HG03565 (cell line): Measurements from ENCODE around the gene RAB20.

ENCODE experiments used
- ATAC-seq: cut with Tn5 transposase; IDR thresholded peaks from one replicate; pipeline ENCODE4 v1.9.1; 2021; ENCODE audit warnings: mild to moderate bottlenecking, moderate library complexity; ENCODE audit not compliant: unreplicated experiment

The RAB20 gene

DNA sequence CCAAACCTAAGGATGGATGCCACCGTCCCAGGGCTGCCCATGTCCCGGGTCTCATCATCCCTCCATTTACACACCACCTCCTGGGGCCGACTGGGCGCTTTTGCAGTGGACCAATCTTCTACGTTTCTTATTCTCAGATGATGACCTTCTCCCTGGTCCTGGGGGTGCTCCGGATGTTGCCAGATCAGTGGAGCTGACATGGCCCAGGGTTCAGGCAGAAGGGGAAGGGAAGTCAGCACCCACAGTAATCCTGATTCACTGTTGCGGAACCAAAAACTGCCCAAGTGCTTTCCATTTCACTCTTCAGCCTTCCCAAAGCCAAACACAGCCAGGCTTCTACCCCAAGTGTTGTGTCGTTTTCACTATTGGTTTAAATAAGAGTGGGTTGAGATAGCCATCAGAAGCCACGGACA lies 29.8 kb downstream of the RAB20 start:
- no peak for ATAC-seq

GRCh38 chr13:110531100-110531499 lies 30.4 kb downstream of the RAB20 start:
- ATAC-seq: no peak

- ATAC-seq: no peak
Observed at GRCh38 chr13:110529522-110530311, 31.8 kb downstream of the RAB20 start.

DNA sequence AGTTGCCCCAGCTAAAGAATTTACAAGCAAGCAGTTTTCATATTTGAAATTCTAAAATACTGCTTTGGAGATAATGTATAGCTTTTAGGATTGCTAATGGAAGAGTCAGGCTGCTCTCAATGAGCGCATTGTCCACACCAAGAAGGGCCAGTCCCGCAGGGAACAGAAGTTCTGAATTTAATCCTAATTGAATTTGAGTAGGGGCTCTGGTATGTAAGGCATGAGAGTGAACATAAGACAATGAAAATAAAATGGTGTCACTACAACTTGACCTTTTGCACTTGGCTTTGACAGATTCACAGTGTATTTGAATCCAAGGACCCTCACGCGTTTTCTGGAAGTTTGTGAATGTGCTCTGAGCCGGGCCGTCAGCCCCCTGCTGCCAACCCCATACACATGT lies 32.6 kb downstream of the RAB20 start:
- ATAC-seq: no peak

GRCh38 chr13:110528371-110528770 lies 33.2 kb downstream of the RAB20 start:
- ATAC-seq: no peak

DNA sequence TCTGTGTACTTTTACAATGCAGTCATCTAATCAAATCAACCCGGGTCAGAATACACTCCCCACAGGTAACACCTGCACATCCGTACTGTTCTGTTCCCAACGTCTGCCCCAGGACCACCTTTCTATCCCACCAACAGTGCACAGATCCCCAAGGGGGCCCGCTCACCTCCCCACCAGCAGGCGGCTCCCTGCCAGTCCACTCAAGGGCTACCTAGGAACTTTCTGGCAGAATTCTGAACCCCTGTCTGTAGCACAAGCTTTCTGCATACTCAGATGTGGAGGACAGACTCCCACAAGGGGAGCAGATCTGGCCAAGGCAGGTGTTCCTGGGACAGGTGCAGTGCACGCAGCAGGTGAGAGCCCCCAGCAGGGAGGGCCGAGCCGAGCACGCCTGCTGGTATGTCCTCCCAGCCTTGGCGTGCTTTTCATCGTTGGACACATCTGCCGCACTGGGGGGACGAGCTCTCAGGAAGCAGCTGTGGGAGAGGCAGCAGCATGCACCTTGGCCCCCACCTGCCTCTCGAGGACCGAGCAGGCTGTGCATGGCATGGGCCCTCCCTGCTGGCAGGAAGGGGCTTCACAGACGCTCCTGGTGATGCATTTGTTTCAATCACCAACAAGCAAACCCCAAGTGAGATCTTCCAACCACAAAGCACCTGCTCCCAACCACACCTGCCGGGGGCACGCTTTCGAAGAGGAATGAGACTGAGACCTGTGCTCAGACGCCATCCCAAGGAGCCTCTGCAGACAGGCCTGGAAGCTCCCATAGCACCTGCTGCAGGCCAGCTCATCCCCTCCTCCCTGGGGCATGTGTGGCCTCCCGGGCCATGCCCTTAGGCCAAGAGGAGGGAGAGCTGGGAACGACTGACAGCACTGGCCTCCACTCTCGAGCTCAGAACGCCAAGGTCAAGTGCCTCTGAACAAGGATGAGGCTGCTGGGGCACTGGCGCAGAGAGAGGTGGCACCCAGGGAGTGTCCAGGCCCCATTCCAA lies 35.9 kb downstream of the RAB20 start:
- ATAC-seq: peak; percentile 80

- no peak for ATAC-seq
Observed at GRCh38 chr13:110524541-110525257, 36.8 kb downstream of the RAB20 start.

DNA sequence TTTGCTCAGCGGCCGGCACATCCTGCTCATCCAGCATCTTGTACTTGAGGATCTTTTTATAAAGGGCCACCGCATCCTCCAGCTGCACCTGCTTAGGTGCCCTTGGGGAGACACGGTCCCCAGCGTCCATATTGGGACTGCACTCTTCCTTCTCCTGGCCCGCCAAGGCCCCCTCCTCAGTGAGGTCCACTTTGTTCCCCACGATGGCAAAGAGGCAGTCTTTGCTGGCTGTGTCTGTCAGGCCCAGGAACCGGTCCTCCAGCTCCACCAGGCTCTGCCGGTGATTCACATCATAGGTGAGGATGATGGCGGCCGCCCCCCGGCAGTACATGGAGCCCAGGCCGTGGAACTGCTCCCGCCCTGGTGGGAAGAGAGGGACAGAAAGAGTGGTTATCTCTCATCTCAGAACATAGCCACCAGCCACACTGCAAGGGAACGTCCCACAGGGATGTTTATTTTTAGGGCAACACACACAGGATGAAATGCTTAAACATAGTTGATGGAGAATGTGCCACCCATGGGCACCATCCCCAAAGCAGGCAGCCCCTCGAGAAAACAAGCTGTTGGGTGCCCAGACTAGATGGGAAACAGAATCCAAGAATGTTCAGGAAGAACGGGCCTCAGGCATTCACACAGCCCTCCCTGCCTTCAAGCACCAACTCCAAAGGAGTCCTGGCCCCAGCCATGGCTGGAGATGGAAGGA lies 37.5 kb downstream of the RAB20 start:
- ATAC-seq: no peak

DNA sequence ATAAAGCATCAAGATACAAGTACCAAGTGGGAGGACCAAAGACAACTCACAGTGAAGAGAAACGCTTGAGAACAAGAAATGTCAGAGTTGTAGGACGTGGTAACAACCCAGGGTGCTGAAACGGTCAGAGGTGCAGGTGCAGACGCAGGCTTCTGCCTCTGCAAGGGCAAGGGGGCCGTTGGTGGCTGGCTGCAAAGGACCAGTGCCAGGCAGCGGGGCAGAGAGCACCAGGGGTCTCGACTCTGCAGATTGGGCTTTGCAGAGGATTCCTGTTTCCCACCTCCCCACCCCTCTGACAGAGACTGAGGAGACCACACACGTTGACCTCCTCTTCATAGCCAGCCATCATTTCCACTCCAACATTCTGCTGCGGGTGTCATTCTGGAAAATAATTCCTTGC lies 38.3 kb downstream of the RAB20 start:
- no peak for ATAC-seq

- no peak for ATAC-seq
Observed at GRCh38 chr13:110522721-110523120, 38.8 kb downstream of the RAB20 start.

DNA sequence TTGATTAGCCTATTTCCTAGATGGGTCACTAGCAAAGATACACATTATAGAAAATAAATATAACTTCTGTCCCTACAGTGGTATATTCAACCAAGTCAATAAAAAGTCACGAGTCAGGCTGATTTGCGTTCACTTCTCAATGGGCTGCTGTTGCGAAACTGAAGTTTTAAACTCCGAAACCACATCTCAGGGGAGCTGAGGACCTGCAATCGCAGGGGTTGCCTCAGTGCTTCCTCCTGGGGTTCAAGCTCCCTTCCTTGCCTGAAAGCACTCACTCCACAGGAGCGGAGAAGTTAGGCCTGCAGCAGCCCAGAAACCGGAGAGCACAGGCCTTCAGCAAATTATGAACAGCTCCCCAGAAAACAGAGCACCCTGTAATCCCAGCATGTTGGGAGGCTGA lies 39.6 kb downstream of the RAB20 start:
- no peak for ATAC-seq

DNA sequence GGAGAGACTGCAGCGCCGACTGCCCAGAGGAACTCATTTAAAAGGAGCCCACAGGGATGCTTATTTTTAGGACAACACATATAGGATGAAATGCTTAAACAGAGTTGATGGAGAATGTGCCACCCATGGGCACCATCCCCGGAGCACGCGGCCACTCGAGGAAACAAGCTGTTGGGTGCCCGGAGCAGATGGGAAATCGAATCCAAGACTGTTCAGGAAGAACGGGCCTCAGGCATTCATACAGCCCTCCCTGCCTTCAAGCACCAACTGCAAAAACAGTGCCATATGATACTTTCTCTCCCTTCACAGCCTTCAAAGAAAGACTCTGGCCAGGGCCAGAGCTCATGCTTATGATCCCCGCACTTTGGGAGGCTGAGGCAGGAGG lies 40.2 kb downstream of the RAB20 start:
- no peak for ATAC-seq

DNA sequence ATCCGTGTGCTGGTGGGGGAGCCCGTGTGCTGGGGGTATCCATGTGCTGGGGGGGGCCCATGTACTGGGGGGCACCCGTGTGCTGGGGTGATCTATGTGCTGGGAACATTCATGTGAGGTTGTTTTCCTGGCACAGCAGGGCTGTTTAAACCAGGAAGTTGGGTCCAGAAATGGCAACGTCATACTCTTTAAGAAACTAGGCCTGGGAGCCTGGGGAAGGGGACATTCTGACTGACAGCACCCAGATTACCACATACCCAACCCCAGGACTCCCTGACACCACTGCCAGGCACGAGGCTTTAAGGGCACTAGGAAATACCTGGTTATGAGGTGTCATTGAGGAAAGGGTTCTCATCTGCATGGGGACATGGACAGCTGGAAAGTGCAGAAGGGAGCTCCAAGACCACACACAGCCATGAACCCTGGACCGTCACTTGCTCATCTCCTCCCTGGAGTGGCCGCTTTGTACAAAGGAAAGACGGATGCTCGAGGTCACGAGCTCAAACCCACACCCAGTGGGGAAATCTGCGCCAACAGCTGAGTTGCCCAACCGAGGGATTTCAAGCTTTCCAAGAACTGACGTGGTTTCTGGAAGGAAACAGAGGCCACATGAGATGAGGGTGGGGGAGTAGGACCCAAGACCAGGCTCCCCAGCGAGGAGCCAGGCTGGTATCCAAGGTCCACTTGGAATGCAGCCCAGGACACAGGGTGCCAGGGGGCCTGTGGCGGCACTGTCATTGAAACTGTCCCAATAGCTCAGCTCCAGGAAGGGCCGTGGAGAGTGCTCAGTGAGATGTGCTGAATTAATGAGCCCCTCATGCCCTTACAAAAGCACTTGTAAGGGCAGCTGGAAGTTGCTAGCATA lies 40.9 kb downstream of the RAB20 start:
- no peak for ATAC-seq

- ATAC-seq: no peak
Observed at GRCh38 chr13:110519506-110519905, 42.0 kb downstream of the RAB20 start.

- no peak for ATAC-seq
Observed at GRCh38 chr13:110519046-110519445, 42.5 kb downstream of the RAB20 start.

GRCh38 chr13:110518571-110518970 lies 43.0 kb downstream of the RAB20 start:
- ATAC-seq: no peak

- ATAC-seq: no peak
Observed at GRCh38 chr13:110518226-110518525, 43.3 kb downstream of the RAB20 start.

- ATAC-seq: no peak
Observed at GRCh38 chr13:110517505-110518225, 43.9 kb downstream of the RAB20 start.

DNA sequence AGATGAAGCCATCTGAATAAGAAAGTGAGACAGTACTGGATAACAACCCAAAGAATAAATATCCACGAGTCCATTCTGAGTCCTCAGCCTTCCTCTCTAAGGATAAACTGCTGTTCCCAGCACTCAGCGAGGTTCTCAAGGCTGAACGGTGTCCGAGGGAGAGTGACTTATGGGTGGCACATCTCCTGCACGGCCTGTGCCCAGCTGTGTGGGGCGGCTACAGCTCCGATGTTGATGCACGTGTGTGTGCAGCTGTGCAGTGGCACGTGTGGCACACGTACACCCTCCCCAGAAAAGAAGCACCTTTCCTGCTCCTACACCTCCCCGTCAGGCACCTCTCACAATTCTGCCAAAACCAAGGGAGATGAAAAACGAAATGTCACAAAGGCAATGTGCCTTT lies 45.0 kb downstream of the RAB20 start:
- no peak for ATAC-seq
